ENCODE data around the gene TRAPPC2L. TPM values are rescaled to one million over a fixed set of nuclear protein-coding genes. Genes with fewer than 3 reads are reported as not detected.

TRAPPC2L gene
- total RNA-seq, 1 donor from 2014 or later, result 74.0 TPM

DNA sequence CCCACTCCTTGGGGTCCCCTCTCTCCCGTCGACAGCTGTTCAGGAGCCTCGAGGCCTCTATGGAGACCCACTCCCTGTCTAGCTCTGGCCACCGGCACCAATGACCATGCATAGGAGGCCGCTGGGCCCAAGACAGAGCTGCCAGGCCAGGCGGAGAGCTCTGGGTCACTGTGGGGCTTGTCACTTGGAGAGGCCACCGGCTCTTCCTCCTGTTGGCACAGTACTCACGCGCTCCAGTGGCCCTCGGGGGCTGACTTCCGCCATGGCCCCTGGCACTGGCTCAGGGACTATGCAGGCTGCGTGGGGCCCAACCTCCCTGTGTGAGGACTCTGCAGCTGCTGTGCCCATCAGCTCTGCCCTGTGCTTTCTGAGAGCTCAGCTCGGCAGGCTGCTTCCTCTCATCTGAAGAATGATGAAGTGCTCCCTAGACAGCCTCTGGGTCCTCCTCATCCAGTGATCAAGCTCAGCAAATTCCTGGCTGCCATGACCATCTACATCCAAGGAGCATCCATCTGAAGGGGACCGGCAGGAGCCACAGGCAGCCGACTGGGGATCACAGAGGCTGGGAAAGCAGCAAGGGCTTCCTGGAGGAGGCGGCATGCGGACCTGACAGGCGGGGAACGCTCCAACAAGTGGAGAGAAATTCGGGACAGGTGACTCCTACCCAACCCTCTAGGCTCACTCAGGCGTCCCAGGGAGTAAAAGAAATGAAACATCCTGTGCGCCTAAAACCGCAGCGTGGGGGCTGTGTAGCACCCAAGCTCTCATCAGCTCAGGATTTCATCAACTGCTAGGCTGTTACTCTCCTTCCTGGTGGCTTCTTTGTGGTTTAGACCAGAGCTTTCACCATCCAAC is 17.0 kb upstream of the TRAPPC2L start:
- Mint-ChIP-seq H3K4me3 (ENCODE audit: unreplicated experiment) (no peak overlapping the region), H3K27me3 (ENCODE audit: unreplicated experiment) (no peaks in the 10 kb centered on the region), H3K36me3 (ENCODE audit: unreplicated experiment) (peaks cover 4% of the 10 kb centered on the region), H3K27ac (ENCODE audit: unreplicated experiment) (no peak overlapping the region), H3K4me1 (ENCODE audit: unreplicated experiment) (no peaks in the 10 kb centered on the region), H3K9me3 (ENCODE audit: unreplicated experiment) (no peaks in the 10 kb centered on the region)
- TF ChIP-seq CTCF (IDR thresholded peaks at IDR 0.05), result no peak
- no peak for DNase-seq (ENCODE audit: extremely low spot score, unreplicated experiment)

- DNase-seq (ENCODE audit: extremely low spot score, unreplicated experiment), result no peak
- Mint-ChIP-seq H3K4me1 (ENCODE audit: unreplicated experiment) (no peaks in the 10 kb centered on the region), H3K9me3 (ENCODE audit: unreplicated experiment) (no peaks in the 10 kb centered on the region), H3K4me3 (ENCODE audit: unreplicated experiment) (no peak overlapping the region), H3K27ac (ENCODE audit: unreplicated experiment) (no peak overlapping the region), H3K27me3 (ENCODE audit: unreplicated experiment) (no peaks in the 10 kb centered on the region), H3K36me3 (ENCODE audit: unreplicated experiment) (peaks cover 4% of the 10 kb centered on the region)
- no peak for TF ChIP-seq CTCF (IDR thresholded peaks at IDR 0.05)
Measured at GRCh38 chr16:88840600-88841215, 16.2 kb upstream of the TRAPPC2L start.

GRCh38 chr16:88841521-88842307 is 15.2 kb upstream of the TRAPPC2L start:
- Mint-ChIP-seq H3K27me3 (ENCODE audit: unreplicated experiment) (no peaks in the 10 kb centered on the region), H3K36me3 (ENCODE audit: unreplicated experiment) (peaks cover 4% of the 10 kb centered on the region), H3K4me1 (ENCODE audit: unreplicated experiment) (no peaks in the 10 kb centered on the region), H3K4me3 (ENCODE audit: unreplicated experiment) (no peak overlapping the region), H3K27ac (ENCODE audit: unreplicated experiment) (no peak overlapping the region), H3K9me3 (ENCODE audit: unreplicated experiment) (no peaks in the 10 kb centered on the region)
- no peak for TF ChIP-seq CTCF (IDR thresholded peaks at IDR 0.05)
- DNase-seq (ENCODE audit: extremely low spot score, unreplicated experiment), result no peak

DNA sequence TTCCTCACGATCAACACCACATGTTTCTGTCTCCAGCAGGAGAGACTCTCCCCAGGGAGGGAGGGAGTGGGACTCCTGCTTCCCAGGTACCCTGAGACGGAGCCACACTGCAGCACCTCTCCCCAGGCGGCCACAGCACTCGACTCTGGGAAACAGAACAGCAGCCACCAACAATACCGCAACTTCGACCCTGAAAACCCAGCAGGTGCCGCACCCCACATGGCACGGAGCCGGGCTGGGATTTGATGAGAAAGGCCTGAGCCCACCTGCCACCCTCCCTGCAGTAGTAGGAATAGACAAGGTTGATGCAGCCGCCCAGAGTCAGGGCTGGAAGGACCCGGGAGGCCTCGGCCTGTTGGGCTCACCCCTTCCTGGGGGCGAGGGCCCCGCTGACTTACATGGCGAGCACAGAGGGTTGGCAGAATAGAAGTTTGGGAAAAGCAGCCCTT is 14.6 kb upstream of the TRAPPC2L start:
- H3K4me3 Mint-ChIP-seq (ENCODE audit: unreplicated experiment), result no peak overlapping the region
- peaks cover 4% of the 10 kb centered on the region for H3K36me3 Mint-ChIP-seq (ENCODE audit: unreplicated experiment)
- H3K27me3 Mint-ChIP-seq (ENCODE audit: unreplicated experiment), result no peaks in the 10 kb centered on the region
- no peaks in the 10 kb centered on the region for H3K9me3 Mint-ChIP-seq (ENCODE audit: unreplicated experiment)
- H3K4me1 Mint-ChIP-seq (ENCODE audit: unreplicated experiment), result no peaks in the 10 kb centered on the region
- DNase-seq (ENCODE audit: extremely low spot score, unreplicated experiment), result no peak
- no peak overlapping the region for H3K27ac Mint-ChIP-seq (ENCODE audit: unreplicated experiment)
- TF ChIP-seq CTCF (IDR thresholded peaks at IDR 0.05), result no peak

All from osteocyte (in vitro differentiated cells).